ENCODE data around the gene MYCBP2.

DNA sequence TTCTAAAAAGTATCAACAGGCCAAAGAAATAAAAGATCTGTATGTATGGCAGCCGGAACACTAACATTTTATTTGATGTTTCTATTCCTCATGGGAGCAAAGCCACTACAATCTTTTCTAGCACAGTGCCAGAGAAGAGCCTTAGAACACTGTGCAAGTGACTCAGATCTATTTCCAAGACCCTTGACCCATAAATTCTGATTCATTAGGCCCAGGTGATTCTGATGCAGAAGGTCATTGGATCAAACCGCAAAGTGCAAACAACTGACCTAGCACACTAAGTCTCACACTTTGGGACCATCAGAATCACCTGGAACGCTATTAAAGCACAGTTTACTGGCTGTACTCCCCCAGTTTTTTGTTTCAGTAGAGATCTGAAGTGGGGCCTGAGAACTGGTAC, 87.6 kb downstream of the MYCBP2 start:
- TF ChIP-seq, protein P1, sequence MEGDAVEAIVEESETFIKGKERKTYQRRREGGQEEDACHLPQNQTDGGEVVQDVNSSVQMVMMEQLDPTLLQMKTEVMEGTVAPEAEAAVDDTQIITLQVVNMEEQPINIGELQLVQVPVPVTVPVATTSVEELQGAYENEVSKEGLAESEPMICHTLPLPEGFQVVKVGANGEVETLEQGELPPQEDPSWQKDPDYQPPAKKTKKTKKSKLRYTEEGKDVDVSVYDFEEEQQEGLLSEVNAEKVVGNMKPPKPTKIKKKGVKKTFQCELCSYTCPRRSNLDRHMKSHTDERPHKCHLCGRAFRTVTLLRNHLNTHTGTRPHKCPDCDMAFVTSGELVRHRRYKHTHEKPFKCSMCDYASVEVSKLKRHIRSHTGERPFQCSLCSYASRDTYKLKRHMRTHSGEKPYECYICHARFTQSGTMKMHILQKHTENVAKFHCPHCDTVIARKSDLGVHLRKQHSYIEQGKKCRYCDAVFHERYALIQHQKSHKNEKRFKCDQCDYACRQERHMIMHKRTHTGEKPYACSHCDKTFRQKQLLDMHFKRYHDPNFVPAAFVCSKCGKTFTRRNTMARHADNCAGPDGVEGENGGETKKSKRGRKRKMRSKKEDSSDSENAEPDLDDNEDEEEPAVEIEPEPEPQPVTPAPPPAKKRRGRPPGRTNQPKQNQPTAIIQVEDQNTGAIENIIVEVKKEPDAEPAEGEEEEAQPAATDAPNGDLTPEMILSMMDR (IDR thresholded peaks at IDR 0.05), result no peak
- TF ChIP-seq POLR2A (IDR thresholded peaks at IDR 0.05), result no peak
